ENCODE results near the gene MCHR2.

Gene MCHR2

GRCh38 chr6:99894815-99895214, 99.2 kb downstream of the MCHR2 start:
- no peaks in the 10 kb centered on the region for H3K36me3 ChIP-seq
- TF ChIP-seq CTCF (IDR thresholded peaks at IDR 0.05; ENCODE audit: low read depth, low read length): no peak
- no peak overlapping the region for H3K4me3 ChIP-seq (ENCODE audit: low read depth, low read length)
- DNase-seq: no peak
- H3K27ac ChIP-seq: no peak overlapping the region
- H3K27me3 ChIP-seq (ENCODE audit: insufficient read depth, low read depth, severe bottlenecking): no peaks in the 10 kb centered on the region
- H3K9me3 ChIP-seq (ENCODE audit: severe bottlenecking): no peaks in the 10 kb centered on the region

GRCh38 chr6:99887066-99887465, 107.0 kb downstream of the MCHR2 start:
- H3K4me3 ChIP-seq (ENCODE audit: low read depth, low read length): no peak overlapping the region
- no peak for TF ChIP-seq CTCF (IDR thresholded peaks at IDR 0.05; ENCODE audit: low read depth, low read length)
- H3K27ac ChIP-seq: no peak overlapping the region
- no peaks in the 10 kb centered on the region for H3K36me3 ChIP-seq
- DNase-seq: no peak
- no peaks in the 10 kb centered on the region for H3K9me3 ChIP-seq (ENCODE audit: severe bottlenecking)
- H3K27me3 ChIP-seq (ENCODE audit: insufficient read depth, low read depth, severe bottlenecking): no peaks in the 10 kb centered on the region

GRCh38 chr6:99885051-99885450, 109.0 kb downstream of the MCHR2 start:
- no peak for DNase-seq
- no peak overlapping the region for H3K4me3 ChIP-seq (ENCODE audit: low read depth, low read length)
- H3K27ac ChIP-seq: no peak overlapping the region
- no peak for TF ChIP-seq CTCF (IDR thresholded peaks at IDR 0.05; ENCODE audit: low read depth, low read length)
- H3K36me3 ChIP-seq: no peaks in the 10 kb centered on the region
- H3K9me3 ChIP-seq (ENCODE audit: severe bottlenecking): no peaks in the 10 kb centered on the region
- H3K27me3 ChIP-seq (ENCODE audit: insufficient read depth, low read depth, severe bottlenecking): no peaks in the 10 kb centered on the region

GRCh38 chr6:99882128-99882702, 111.8 kb downstream of the MCHR2 start:
- TF ChIP-seq CTCF (IDR thresholded peaks at IDR 0.05; ENCODE audit: low read depth, low read length): no peak
- H3K36me3 ChIP-seq: no peaks in the 10 kb centered on the region
- DNase-seq: no peak

GRCh38 chr6:99879431-99879830, 114.6 kb downstream of the MCHR2 start:
- H3K9me3 ChIP-seq (ENCODE audit: severe bottlenecking): no peaks in the 10 kb centered on the region
- no peak for TF ChIP-seq CTCF (IDR thresholded peaks at IDR 0.05; ENCODE audit: low read depth, low read length)
- H3K4me3 ChIP-seq (ENCODE audit: low read depth, low read length): no peak overlapping the region
- no peak overlapping the region for H3K27ac ChIP-seq
- H3K27me3 ChIP-seq (ENCODE audit: insufficient read depth, low read depth, severe bottlenecking): no peaks in the 10 kb centered on the region
- no peak for DNase-seq
- H3K36me3 ChIP-seq: no peaks in the 10 kb centered on the region

More at GRCh38 chr6:99882128-99882702, 111.8 kb downstream of the MCHR2 start:
- no peaks in the 10 kb centered on the region for H3K27me3 ChIP-seq (ENCODE audit: insufficient read depth, low read depth, severe bottlenecking)
- H3K9me3 ChIP-seq (ENCODE audit: severe bottlenecking): no peaks in the 10 kb centered on the region
- no peak overlapping the region for H3K4me3 ChIP-seq (ENCODE audit: low read depth, low read length)
- no peak overlapping the region for H3K27ac ChIP-seq

GRCh38 chr6:99875068-99875467, 119.0 kb downstream of the MCHR2 start:
- Histone ChIP-seq H3K27ac (no peak overlapping the region), H3K9me3 (ENCODE audit: severe bottlenecking) (no peaks in the 10 kb centered on the region), H3K27me3 (ENCODE audit: insufficient read depth, low read depth, severe bottlenecking) (no peaks in the 10 kb centered on the region), H3K4me3 (ENCODE audit: low read depth, low read length) (no peak overlapping the region), H3K36me3 (no peaks in the 10 kb centered on the region)
- no peak for TF ChIP-seq CTCF (IDR thresholded peaks at IDR 0.05; ENCODE audit: low read depth, low read length)
- no peak for DNase-seq

Data from WERI-Rb-1 (cell line).